Fibroblast of the aortic adventitia (primary cell): ENCODE results near the gene FBLN2. TPM values are rescaled to one million over a fixed set of nuclear protein-coding genes. Genes with fewer than 3 reads are reported as not detected.
A peak's percentile ranks its signal among the peaks of the same experiment; 100 is the strongest.

ENCODE experiments used
- DNase-seq: peaks from one replicate; pipeline ENCODE4 v3.0.0-alpha.2; 2010; ENCODE audit warnings: low read depth
- H3K4me3 ChIP-seq: 2 replicates; pipeline ENCODE4 v1.5.1; 2011; ENCODE audit warnings: low read depth, mild to moderate bottlenecking, control low read depth, low read length, moderate library complexity
- total RNA-seq: library from RNA; depleted of rRNA; stranded (reverse); fragments of >200 nt; gene quantifications from 2 replicates; pipeline ENCODE4 v1.2.3, GENCODE V29; 2012; ENCODE audit warnings: low replicate concordance
- TF ChIP-seq, protein P1 (sequence below): IDR thresholded peaks from 2 replicates; pipeline ENCODE4 v1.5.1; 2011; ENCODE audit warnings: mild to moderate bottlenecking, low read length, control low read depth, inconsistent platforms; ENCODE audit not compliant: insufficient read depth

Gene FBLN2
- total RNA-seq, 1 donor, result 452 TPM

GRCh38 chr3:13656584-13657301 is 107.8 kb downstream of the FBLN2 start:
- H3K4me3 ChIP-seq, result no peak overlapping the region
- TF ChIP-seq, protein P1, sequence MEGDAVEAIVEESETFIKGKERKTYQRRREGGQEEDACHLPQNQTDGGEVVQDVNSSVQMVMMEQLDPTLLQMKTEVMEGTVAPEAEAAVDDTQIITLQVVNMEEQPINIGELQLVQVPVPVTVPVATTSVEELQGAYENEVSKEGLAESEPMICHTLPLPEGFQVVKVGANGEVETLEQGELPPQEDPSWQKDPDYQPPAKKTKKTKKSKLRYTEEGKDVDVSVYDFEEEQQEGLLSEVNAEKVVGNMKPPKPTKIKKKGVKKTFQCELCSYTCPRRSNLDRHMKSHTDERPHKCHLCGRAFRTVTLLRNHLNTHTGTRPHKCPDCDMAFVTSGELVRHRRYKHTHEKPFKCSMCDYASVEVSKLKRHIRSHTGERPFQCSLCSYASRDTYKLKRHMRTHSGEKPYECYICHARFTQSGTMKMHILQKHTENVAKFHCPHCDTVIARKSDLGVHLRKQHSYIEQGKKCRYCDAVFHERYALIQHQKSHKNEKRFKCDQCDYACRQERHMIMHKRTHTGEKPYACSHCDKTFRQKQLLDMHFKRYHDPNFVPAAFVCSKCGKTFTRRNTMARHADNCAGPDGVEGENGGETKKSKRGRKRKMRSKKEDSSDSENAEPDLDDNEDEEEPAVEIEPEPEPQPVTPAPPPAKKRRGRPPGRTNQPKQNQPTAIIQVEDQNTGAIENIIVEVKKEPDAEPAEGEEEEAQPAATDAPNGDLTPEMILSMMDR, result no peak
- no peak for DNase-seq

DNA sequence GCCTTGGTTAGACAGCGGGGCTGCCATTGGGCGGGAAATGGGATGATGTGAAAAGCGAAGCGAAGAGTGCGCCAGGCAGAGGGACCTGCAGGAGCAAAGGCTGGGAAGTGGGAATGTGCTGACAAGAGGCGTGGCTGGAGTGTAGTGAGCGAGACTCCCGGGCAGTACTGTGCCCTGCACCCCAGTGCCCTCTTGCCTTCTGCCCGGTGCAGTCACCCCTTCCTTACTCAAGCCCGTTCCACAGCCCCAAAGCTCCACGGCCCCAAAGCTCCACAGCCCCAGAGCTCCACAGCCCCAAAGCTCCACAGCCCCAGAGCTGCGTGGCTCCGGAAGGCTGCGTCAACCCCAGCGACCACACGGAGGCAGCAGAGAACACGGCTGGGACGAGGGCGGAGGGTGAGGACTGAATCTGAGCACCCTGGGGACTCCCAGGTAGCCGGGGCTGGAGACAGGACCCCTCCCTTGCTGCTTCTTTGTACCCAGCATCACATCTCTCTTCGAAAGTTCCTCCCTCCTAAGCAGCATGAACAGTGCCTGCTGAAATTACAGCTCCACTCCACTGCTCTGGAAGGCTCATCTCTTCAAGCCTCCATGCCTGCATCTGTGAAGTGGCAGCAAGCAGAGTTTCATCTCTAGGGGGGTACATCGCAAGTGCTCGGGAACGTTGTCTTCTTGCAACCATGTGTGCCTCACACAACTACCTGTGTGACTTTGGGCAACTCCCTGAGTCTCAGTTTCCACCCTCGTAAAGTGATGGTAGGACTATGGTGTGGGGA is 108.9 kb downstream of the FBLN2 start:
- TF ChIP-seq, protein P1, result peak; percentile 95
- peak overlapping the region; percentile 46 for H3K4me3 ChIP-seq

DNA sequence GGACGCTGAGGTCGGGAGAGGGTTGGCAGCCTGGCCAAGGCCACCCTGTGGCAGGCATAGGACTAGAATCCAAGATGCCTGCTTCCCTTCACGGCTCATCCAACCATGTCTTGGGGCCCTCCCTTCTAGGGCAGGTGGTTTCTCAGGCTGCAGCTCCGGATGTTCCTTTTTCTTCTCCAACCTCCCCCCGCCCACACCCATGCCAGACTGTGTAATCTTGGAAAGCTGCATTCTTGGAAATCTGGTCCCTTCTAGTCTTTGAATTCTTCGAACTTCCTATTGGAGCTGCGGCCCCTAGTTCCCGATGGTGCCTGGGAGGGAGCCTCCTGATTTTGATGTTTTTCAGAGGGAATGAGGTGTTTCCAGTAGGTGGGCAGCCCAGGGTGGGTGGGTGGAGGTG is 109.8 kb downstream of the FBLN2 start:
- no peak overlapping the region for H3K4me3 ChIP-seq
- DNase-seq, result no peak
- TF ChIP-seq, protein P1, result no peak

More for the DNA sequence above, 108.9 kb downstream of the FBLN2 start:
- DNase-seq, result no peak

DNA sequence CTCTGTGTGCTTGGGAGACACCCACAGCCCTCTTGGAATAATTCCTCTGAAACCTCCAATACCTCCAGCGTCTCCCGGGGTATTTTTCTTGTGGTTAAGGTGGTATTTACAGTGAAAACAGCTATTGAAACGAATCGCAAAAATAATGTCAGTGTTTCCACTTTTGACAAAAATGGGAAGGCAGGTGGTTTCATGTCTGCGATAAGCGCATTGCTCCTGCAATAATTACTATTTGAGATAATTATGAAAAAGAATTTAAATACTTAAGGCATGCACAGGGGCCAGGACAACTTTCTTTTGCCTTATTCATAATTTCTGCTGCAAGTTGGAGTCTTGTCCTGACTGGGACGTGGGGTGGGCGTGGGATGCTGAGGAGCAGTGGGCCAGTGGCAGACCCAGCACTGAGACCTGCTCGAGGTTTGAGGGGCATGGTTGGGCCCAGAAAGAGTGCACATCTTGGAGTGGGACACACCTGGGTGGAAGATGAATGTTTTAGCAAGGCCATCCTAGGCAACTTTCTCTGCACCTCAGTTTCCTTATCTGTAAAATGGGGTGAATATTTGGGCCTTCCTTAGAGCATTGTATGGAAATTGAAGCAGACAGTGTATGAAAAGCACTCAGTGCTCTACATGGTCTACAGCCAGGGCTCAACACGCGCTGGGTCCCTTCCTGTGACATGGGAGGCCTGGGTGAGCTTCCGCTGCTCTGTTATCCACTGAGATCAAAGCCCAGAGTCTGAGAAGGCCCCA is 110.5 kb downstream of the FBLN2 start:
- H3K4me3 ChIP-seq, result no peak overlapping the region
- no peak for DNase-seq
- TF ChIP-seq, protein P1, result no peak

GRCh38 chr3:13660042-13660874 is 111.3 kb downstream of the FBLN2 start:
- TF ChIP-seq, protein P1, result no peak
- no peak for DNase-seq
- H3K4me3 ChIP-seq, result no peak overlapping the region

- DNase-seq, result no peak
- TF ChIP-seq, protein P1, result no peak
- no peak overlapping the region for H3K4me3 ChIP-seq
Measured at GRCh38 chr3:13661121-13661520, 112.2 kb downstream of the FBLN2 start.
